Osteoblast (primary cell): ENCODE data around the gene INPP5B. TPM values are rescaled to one million over a fixed set of nuclear protein-coding genes. Genes with fewer than 3 reads are reported as not detected.

Source experiments
- DNase-seq: peaks from one replicate; pipeline ENCODE4 v3.0.0; 2011; ENCODE audit warnings: low spot score, mixed read lengths; ENCODE audit not compliant: insufficient read length; ENCODE audit errors: missing footprints
- H2AFZ ChIP-seq: 2 replicates; pipeline ENCODE4 v1.6.0; 2011; ENCODE audit warnings: mild to moderate bottlenecking, low read length
- H3K27ac ChIP-seq: 2 replicates; pipeline ENCODE4 v1.5.1; 2011; ENCODE audit warnings: mild to moderate bottlenecking, low read depth, low read length, moderate library complexity
- H3K27me3 ChIP-seq: 2 replicates; pipeline ENCODE4 v1.6.0; 2012; ENCODE audit warnings: mild to moderate bottlenecking, control low read depth, inconsistent platforms, low read length, moderate library complexity; ENCODE audit not compliant: insufficient read depth
- H3K36me3 ChIP-seq: 2 replicates; pipeline ENCODE4 v1.5.1; 2011; ENCODE audit warnings: mild to moderate bottlenecking, low read length, control low read depth, moderate library complexity; ENCODE audit not compliant: insufficient read depth
- H3K4me1 ChIP-seq: 2 replicates; pipeline ENCODE4 v1.5.1; 2011; ENCODE audit warnings: mild to moderate bottlenecking, low read length, control low read depth, moderate library complexity; ENCODE audit not compliant: insufficient read depth
- H3K4me2 ChIP-seq: 2 replicates; pipeline ENCODE4 v1.6.0; 2011; ENCODE audit warnings: mild to moderate bottlenecking, low read length; ENCODE audit not compliant: insufficient read depth
- H3K4me3 ChIP-seq: fragments of 200-600 bp; sonication (generic); 3 replicates; pipeline ENCODE4 v1.5.1; 2012; ENCODE audit warnings: mild to moderate bottlenecking, low read length, inconsistent platforms; ENCODE audit not compliant: insufficient read depth
- H3K79me2 ChIP-seq: 2 replicates; pipeline ENCODE4 v1.6.0; 2012; ENCODE audit warnings: mild to moderate bottlenecking, low read length, control low read depth, inconsistent platforms; ENCODE audit not compliant: insufficient read depth
- H3K9me3 ChIP-seq: 2 replicates; pipeline ENCODE4 v1.5.1; 2011; ENCODE audit warnings: low read depth, low read length, control low read depth
- H4K20me1 ChIP-seq: 2 replicates; pipeline ENCODE4 v1.6.0; 2012; ENCODE audit warnings: mild to moderate bottlenecking, low read length, control low read depth; ENCODE audit not compliant: insufficient read depth
- total RNA-seq: library from RNA; depleted of rRNA; stranded (reverse); fragments of >200 nt; gene quantifications from 2 replicates; pipeline ENCODE4 v1.2.3, GENCODE V29; 2012
- TF ChIP-seq, protein P1 (sequence below): IDR thresholded peaks from 2 replicates; pipeline ENCODE4 v1.5.1; 2011; ENCODE audit warnings: mild to moderate bottlenecking, low read depth, low read length, moderate library complexity; ENCODE audit errors: extremely low read depth

The INPP5B gene
- total RNA-seq, 1 donor: 39.4 TPM

DNA sequence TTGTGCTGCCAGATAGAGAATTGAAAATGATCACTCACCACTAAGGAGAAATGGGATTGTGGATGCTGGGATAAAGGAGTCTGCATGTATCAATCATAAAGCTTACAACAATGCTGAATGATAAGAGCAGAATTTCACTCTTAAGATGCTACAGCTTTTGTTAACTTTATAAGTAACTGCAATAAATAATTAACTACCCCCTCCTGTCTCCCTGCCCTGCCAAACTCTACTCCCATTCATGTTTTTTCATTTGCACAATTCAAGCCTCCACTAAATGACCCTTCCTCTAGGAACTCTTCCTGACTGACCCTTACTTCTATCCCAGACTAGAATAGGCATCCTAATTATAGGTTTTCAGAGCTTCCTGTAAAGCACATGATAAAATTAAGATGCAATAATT, 102.3 kb downstream of the INPP5B start:
- Histone ChIP-seq H3K27me3 (no peaks in the 10 kb centered on the region), H3K79me2 (peaks cover 77% of the 10 kb centered on the region), H2AFZ (no peak overlapping the region), H4K20me1 (peaks cover 16% of the 10 kb centered on the region), H3K4me3 (no peak overlapping the region), H3K9me3 (no peaks in the 10 kb centered on the region), H3K36me3 (peaks cover 14% of the 10 kb centered on the region), H3K4me1 (no peaks in the 10 kb centered on the region), H3K4me2 (no peak overlapping the region), H3K27ac (no peak overlapping the region)
- TF ChIP-seq, protein P1, sequence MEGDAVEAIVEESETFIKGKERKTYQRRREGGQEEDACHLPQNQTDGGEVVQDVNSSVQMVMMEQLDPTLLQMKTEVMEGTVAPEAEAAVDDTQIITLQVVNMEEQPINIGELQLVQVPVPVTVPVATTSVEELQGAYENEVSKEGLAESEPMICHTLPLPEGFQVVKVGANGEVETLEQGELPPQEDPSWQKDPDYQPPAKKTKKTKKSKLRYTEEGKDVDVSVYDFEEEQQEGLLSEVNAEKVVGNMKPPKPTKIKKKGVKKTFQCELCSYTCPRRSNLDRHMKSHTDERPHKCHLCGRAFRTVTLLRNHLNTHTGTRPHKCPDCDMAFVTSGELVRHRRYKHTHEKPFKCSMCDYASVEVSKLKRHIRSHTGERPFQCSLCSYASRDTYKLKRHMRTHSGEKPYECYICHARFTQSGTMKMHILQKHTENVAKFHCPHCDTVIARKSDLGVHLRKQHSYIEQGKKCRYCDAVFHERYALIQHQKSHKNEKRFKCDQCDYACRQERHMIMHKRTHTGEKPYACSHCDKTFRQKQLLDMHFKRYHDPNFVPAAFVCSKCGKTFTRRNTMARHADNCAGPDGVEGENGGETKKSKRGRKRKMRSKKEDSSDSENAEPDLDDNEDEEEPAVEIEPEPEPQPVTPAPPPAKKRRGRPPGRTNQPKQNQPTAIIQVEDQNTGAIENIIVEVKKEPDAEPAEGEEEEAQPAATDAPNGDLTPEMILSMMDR: no peak
- no peak for DNase-seq

GRCh38 chr1:37841652-37842051, 105.2 kb downstream of the INPP5B start:
- peaks cover 50% of the 10 kb centered on the region for H3K79me2 ChIP-seq
- no peak for DNase-seq
- H4K20me1 ChIP-seq: peaks cover 9% of the 10 kb centered on the region
- no peaks in the 10 kb centered on the region for H3K9me3 ChIP-seq
- H3K4me2 ChIP-seq: no peak overlapping the region
- H3K4me3 ChIP-seq: no peak overlapping the region
- H3K36me3 ChIP-seq: peaks cover 29% of the 10 kb centered on the region
- TF ChIP-seq, protein P1: no peak
- no peaks in the 10 kb centered on the region for H3K4me1 ChIP-seq
- H2AFZ ChIP-seq: no peak overlapping the region
- H3K27me3 ChIP-seq: no peaks in the 10 kb centered on the region
- no peak overlapping the region for H3K27ac ChIP-seq

DNA sequence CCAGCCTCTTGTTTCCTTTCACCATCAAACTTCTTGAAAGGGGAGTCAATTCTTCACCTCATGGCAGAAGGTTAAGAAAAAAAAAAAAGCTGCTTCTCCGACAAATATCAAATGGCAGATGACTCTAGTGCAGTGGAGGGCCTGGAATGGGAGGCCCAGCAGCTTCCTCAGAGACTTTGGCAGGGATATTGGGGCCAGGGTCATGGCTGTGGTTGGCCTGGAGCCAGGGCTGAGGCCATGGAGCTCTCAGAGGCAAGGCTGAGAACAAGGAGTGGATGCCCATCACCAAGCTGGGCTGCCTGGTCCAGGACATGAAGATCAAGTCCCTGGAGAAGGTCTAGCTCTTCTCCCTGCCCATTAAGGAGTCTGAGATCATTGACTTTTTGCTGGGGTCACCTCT, 106.1 kb downstream of the INPP5B start:
- H3K36me3 ChIP-seq: peaks cover 38% of the 10 kb centered on the region
- TF ChIP-seq, protein P1: no peak

GRCh38 chr1:37839676-37840075, 107.2 kb downstream of the INPP5B start:
- H3K4me2 ChIP-seq: no peak overlapping the region
- H3K79me2 ChIP-seq: peaks cover 30% of the 10 kb centered on the region
- no peaks in the 10 kb centered on the region for H3K4me1 ChIP-seq
- no peaks in the 10 kb centered on the region for H3K27me3 ChIP-seq
- no peak overlapping the region for H2AFZ ChIP-seq
- DNase-seq: no peak
- H3K27ac ChIP-seq: no peak overlapping the region
- H4K20me1 ChIP-seq: peaks cover 5% of the 10 kb centered on the region
- peaks cover 47% of the 10 kb centered on the region for H3K36me3 ChIP-seq
- TF ChIP-seq, protein P1: no peak
- no peak overlapping the region for H3K4me3 ChIP-seq
- H3K9me3 ChIP-seq: no peaks in the 10 kb centered on the region

More for the DNA sequence above, 106.1 kb downstream of the INPP5B start:
- no peak for DNase-seq
- Histone ChIP-seq H3K4me2 (no peak overlapping the region), H3K27me3 (no peaks in the 10 kb centered on the region), H3K79me2 (peaks cover 40% of the 10 kb centered on the region), H3K9me3 (no peaks in the 10 kb centered on the region), H3K4me1 (no peaks in the 10 kb centered on the region), H3K27ac (no peak overlapping the region), H4K20me1 (peaks cover 5% of the 10 kb centered on the region), H3K4me3 (no peak overlapping the region), H2AFZ (no peak overlapping the region)
